AG08395 (cell line): ENCODE measurements around the gene DIPK1B.
A peak's percentile ranks its signal among the peaks of the same experiment; 100 is the strongest.

Experiments used
- DNase-seq: peaks from one replicate; pipeline ENCODE4 v3.0.0; 2012; ENCODE audit warnings: mixed read lengths, low spot score

DIPK1B gene

GRCh38 chr9:136720251-136720897 lies 8.0 kb downstream of the DIPK1B start:
- no peak for DNase-seq

- DNase-seq, result no peak
These were observed 8.5 kb downstream of the DIPK1B start for GRCh38 chr9:136720898-136721338.

- peak; percentile 69 for DNase-seq
These were observed 9.1 kb downstream of the DIPK1B start for GRCh38 chr9:136721339-136722092.

DNA sequence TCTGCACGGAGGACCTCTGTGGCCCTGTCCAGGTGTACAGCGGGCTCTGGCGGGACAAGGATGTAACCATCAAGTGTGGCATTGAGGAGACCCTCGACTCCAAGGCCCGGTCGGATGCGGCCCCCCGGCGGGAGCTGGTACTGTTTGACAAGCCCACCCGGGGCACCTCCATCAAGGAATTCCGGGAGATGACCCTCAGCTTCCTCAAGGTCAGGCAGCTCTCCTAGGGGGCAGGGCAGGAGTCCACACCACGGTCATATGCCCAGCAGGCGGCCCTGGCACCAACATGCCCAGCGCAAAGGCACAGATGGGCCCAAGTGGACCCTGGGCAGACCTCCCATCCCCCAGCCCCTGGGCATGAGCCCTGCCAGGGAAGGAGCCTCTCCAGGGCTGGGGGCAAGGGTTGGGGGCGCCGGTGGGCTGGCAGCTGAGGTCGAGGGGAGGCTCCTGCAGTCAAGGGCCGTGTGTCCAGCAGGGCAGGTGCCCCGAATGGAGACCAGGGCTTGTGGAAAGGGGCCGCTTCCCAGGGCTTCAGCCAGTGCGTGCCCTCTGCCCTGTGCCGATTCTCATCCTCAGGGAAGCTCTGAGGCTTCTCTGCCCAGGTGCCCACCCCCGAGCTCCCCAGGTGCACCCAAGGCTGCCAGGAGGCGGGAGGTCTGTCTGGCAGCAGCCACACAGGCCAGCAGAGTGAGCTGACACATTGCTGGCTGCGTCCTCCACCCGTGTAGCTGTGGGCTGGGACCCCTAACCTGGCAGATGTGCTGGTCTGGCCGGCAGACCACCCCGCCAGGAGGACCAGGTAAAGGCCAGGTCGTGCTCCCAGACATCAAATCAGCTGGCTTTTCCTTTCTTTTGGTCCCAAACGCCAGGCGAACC lies 10.0 kb downstream of the DIPK1B start:
- no peak for DNase-seq

- DNase-seq, result no peak
These were observed 10.6 kb downstream of the DIPK1B start for GRCh38 chr9:136722969-136723356.

DNA sequence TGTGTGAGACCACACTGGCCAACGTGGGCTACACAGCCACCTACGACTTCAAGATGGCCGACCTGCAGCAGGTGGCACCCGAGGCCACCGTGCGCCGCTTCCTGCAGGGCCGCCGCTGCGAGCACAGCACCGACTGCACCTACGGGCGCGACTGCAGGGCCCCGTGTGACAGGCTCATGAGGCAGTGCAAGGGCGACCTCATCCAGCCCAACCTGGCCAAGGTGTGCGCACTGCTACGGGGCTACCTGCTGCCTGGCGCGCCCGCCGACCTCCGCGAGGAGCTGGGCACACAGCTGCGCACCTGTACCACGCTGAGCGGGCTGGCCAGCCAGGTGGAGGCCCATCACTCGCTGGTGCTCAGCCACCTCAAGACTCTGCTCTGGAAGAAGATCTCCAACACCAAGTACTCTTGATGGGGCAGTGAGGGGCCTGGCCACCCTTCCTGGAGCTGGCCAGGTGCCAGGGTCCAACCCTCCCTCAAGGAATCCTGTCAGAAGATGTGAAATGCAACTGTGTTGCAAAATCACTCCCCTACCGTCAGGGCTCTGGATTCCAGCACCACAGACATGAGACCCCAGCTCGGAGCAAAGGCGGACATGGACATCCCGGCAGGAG lies 11.1 kb downstream of the DIPK1B start:
- DNase-seq, result no peak

DNA sequence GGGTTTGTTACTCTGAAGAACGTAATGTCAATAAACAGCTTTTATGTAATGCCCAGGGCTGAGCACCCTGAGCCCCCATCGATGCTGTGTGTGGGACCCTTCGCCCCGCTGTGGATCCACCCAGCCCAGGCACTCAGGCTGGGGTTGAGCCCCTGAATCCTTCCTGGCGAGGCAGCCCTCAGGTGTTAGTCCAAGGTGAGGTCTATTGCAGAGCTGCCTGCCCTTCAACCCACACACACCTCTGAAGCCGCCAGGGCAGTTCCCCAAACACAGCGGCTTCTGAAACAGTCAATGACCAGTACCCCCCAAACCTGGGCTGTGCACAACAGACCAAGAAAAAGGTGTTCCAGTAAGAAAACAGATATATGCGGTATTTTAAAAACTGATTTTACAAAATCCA lies 11.6 kb downstream of the DIPK1B start:
- no peak for DNase-seq

GRCh38 chr9:136724772-136725171 lies 12.4 kb downstream of the DIPK1B start:
- no peak for DNase-seq

DNA sequence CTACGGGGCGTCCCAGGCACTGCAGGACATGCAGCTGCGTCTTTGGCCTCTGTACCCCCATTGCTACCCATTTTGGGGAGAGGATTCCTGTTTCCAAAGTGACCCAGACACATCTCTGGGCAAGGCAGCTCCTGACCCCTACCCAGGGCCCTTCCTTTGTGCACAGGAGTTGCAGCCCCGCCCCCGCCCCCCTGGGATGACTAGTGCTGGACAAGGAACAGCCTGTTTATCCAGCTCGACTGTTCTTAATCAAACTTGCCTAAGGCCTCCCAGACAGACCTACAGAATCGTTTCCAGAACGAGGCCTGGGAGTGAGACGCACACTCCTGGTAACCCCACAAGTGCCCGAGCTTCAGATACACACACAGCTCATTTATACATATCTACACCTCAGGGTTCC lies 13.2 kb downstream of the DIPK1B start:
- peak; percentile 46 for DNase-seq

- no peak for DNase-seq
These were observed 13.7 kb downstream of the DIPK1B start for GRCh38 chr9:136726118-136726517.

DNA sequence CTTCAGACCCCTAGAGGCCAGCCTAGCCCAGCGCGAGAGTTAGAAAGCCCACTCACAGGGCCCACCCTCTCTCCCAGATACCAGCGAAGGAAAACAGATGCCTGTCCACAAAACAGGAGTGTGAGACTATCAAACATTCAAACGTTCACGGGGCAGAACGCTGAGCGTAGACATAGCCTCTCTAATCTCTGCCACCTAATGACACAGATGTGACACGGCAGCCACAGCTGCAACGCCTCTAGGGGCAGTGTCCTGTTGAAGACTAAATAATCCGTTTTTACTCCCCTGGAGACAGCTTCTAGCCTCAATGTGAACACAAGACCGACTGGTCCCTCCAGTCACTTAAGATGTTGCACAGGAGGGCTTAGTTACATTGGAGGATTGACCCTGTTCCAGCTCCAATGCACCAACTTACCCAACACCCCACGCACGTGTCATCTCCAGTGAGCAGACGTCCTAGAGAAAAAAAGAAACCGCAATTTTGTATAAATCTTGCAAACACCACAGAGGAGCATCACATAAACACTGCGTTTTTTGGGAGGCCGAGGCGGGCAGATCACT lies 14.3 kb downstream of the DIPK1B start:
- peak; percentile 46 for DNase-seq

- peak; percentile 97 for DNase-seq
These were observed 15.7 kb downstream of the DIPK1B start for GRCh38 chr9:136728080-136728547.

DNA sequence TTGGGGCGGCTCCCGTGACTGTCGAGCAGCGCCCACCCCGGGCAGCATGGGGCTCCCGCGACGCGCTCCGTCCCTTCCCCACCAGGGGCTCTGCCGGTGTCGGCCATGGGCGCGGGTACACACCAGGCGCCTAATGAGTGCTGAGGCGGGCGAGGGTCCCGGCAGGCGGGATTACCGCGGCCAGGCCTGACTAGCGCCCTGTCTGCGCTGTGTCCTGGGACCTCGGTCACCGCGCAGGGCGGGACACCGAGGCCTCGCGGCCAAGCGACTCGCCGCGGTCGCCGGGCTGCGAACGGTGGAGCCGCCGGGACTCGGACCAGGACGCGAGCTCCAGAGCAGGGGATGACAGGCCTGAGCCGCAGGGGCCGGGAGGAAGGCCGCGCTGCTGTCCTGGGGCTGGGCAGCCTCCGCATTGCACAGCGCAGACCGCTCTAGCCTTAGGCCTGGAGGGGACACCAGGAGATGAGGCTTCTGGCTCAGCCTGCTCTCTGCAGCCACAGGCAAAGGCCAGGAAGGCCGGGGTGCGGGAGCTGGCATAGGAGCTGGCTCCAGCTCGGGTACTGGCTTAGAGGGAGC lies 16.3 kb downstream of the DIPK1B start:
- DNase-seq, result peak; percentile 67

DNA sequence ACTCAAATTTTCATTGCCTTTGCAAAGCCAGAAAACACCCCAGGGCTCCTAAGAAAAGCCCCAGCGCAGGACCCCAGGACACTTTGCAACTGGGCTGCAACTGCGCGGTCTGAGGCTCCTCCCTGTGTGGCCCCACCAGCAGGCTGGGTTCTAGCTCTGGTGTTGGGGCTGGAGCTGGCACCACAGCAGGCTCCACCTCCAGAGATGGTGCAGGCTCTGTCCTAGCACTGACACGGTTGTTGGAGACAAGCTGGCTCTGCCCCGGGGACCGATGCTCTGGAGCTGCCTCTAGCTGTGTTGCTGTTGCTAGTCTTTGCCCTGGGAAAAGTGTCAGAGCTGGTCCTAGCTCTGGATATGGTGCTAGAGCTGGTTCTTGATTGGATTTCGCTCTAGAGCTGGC lies 16.8 kb downstream of the DIPK1B start:
- no peak for DNase-seq

DNA sequence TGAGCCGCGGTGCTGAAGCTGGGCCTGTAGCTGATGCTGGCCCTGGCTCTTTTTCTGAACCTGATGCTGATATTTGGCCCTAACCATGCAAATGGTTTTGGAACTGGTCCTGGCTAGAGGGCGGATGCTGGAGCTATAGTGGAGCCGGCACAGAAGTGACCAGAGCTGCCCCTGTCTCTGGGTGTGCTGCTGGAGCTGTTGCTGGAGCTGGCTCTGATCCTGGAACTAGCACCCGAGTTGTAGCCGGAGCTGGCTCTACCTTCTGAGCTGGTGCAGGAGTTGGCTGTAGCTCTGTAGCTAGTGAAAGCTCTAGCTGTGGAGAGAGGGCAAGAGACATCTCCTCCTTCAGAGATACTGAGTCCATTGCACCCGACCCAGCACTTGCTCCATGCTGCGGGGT lies 17.6 kb downstream of the DIPK1B start:
- DNase-seq, result no peak

- DNase-seq, result no peak
These were observed 20.2 kb downstream of the DIPK1B start for GRCh38 chr9:136732444-136733178.

DNA sequence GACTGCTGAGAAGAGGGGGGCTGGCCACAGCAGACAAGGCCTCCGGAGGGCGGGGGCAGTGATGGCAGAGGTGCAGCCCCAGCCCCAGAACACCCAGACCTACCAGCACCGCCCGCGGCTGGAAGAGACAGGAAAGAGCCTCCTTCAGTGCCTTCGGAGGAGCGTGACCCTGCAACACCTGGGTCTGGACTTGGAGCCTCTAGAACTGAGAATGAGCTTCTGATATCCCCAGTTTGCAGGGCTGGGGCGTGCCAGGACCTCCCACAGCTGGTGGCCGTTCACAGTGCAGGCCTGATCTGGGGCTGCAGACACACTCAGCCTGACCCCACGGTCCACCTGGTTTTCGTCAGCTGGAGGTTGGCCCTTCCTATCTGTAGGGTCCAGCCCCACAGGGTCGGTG lies 21.2 kb downstream of the DIPK1B start:
- no peak for DNase-seq

GRCh38 chr9:136734837-136735496 lies 22.6 kb downstream of the DIPK1B start:
- no peak for DNase-seq

- no peak for DNase-seq
These were observed 23.6 kb downstream of the DIPK1B start for GRCh38 chr9:136735812-136736480.

DNA sequence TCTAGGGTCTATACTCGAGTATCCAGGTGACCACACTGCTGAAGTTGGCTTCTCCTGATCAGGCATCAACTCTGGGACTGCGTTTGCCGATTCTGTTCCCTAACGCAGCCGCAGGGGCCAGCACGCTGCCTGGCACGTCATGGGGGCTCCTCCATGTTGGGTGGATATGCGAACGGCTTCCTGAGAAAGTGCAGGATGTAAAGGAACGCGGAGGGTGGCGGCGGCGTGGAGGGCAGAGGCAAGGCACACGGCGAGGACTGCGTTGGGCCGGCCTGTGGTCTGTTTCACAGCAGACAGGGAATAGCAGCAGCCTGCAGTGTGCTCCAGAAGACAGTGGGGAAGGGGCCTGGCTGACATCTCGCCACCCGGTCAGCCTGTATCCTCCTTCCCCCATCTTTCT lies 26.6 kb downstream of the DIPK1B start:
- no peak for DNase-seq
